ENCODE measurements around the gene INSM1. TPM values are rescaled to one million over a fixed set of nuclear protein-coding genes. Genes with fewer than 3 reads are reported as not detected.

Gene INSM1
- polyA plus RNA-seq, 1 experiment, result not detected

- DNase-seq (ENCODE audit: low read depth, low spot score), result no peak
- POLR2A ChIA-PET, result no interaction called here
- CTCF ChIA-PET, result no interaction called here
- no peak for TF ChIP-seq CTCF (IDR thresholded peaks at IDR 0.05; ENCODE audit: low read depth, low read length)
- peaks cover 4% of the 10 kb centered on the region for H3K27me3 ChIP-seq (ENCODE audit: control insufficient read depth, insufficient read depth, low read length)
- H3K27ac ChIP-seq (ENCODE audit: low read depth, low read length), result no peak overlapping the region
- no peak overlapping the region for H3K4me3 ChIP-seq (ENCODE audit: low read depth, low read length)
- no peaks in the 10 kb centered on the region; the same call in 1 of the 2 replicates for H3K9me3 ChIP-seq (ENCODE audit: control insufficient read depth, insufficient read depth, low read length)
These were observed 28.1 kb downstream of the INSM1 start for GRCh38 chr20:20395903-20396568.

GRCh38 chr20:20396794-20397193 is 28.9 kb downstream of the INSM1 start:
- no peak for TF ChIP-seq CTCF (IDR thresholded peaks at IDR 0.05; ENCODE audit: low read depth, low read length)
- POLR2A ChIA-PET, result no interaction called here
- CTCF ChIA-PET, result interaction anchor here (1.2 kb wide), 1 partner anchor 10 kb away, joined by 3 read pairs; no protein-coding TSS in a partner anchor

GRCh38 chr20:20398123-20398522 is 30.2 kb downstream of the INSM1 start:
- Histone ChIP-seq H3K27me3 (ENCODE audit: control insufficient read depth, insufficient read depth, low read length) (peaks cover 4% of the 10 kb centered on the region), H3K9me3 (ENCODE audit: control insufficient read depth, insufficient read depth, low read length) (no peaks in the 10 kb centered on the region; the same call in 1 of the 2 replicates), H3K27ac (ENCODE audit: low read depth, low read length) (no peak overlapping the region), H3K4me3 (ENCODE audit: low read depth, low read length) (no peak overlapping the region)
- ChIA-PET CTCF (no interaction called here), POLR2A (no interaction called here)
- no peak for TF ChIP-seq CTCF (IDR thresholded peaks at IDR 0.05; ENCODE audit: low read depth, low read length)
- no peak for DNase-seq (ENCODE audit: low read depth, low spot score)

More at GRCh38 chr20:20396794-20397193, 28.9 kb downstream of the INSM1 start:
- Histone ChIP-seq H3K27me3 (ENCODE audit: control insufficient read depth, insufficient read depth, low read length) (peaks cover 4% of the 10 kb centered on the region), H3K4me3 (ENCODE audit: low read depth, low read length) (no peak overlapping the region), H3K9me3 (ENCODE audit: control insufficient read depth, insufficient read depth, low read length) (no peaks in the 10 kb centered on the region; the same call in 1 of the 2 replicates), H3K27ac (ENCODE audit: low read depth, low read length) (no peak overlapping the region)
- no peak for DNase-seq (ENCODE audit: low read depth, low spot score)

GRCh38 chr20:20399531-20400500 is 31.9 kb downstream of the INSM1 start:
- H3K4me3 ChIP-seq (ENCODE audit: low read depth, low read length), result no peak overlapping the region
- peaks cover 4% of the 10 kb centered on the region for H3K27me3 ChIP-seq (ENCODE audit: control insufficient read depth, insufficient read depth, low read length)
- no peak for DNase-seq (ENCODE audit: low read depth, low spot score)
- CTCF ChIA-PET, result no interaction called here
- no peak overlapping the region for H3K27ac ChIP-seq (ENCODE audit: low read depth, low read length)
- H3K9me3 ChIP-seq (ENCODE audit: control insufficient read depth, insufficient read depth, low read length), result no peaks in the 10 kb centered on the region; the same call in 1 of the 2 replicates
- no peak for TF ChIP-seq CTCF (IDR thresholded peaks at IDR 0.05; ENCODE audit: low read depth, low read length)
- POLR2A ChIA-PET, result no interaction called here

- no peak for TF ChIP-seq CTCF (IDR thresholded peaks at IDR 0.05; ENCODE audit: low read depth, low read length)
- no peak overlapping the region for H3K27ac ChIP-seq (ENCODE audit: low read depth, low read length)
- ChIA-PET POLR2A (no interaction called here), CTCF (no interaction called here)
- H3K9me3 ChIP-seq (ENCODE audit: control insufficient read depth, insufficient read depth, low read length), result no peaks in the 10 kb centered on the region
- H3K4me3 ChIP-seq (ENCODE audit: low read depth, low read length), result no peak overlapping the region
- H3K27me3 ChIP-seq (ENCODE audit: control insufficient read depth, insufficient read depth, low read length), result peaks cover 4% of the 10 kb centered on the region
- no peak for DNase-seq (ENCODE audit: low read depth, low spot score)
These were observed 34.1 kb downstream of the INSM1 start for GRCh38 chr20:20401991-20402390.
